CD8-positive, alpha-beta memory T cell (primary cell): ENCODE results near the gene KLF3. TPM values are rescaled to one million over a fixed set of nuclear protein-coding genes. Genes with fewer than 3 reads are reported as not detected.
A peak's percentile ranks its signal among the peaks of the same experiment; 100 is the strongest.

Experiments
- CTCF ChIA-PET: fragments of 350-600 bp; sonication (Branson Sonifier 250); formaldehyde crosslinking; loops from one replicate; lab custom pipeline; 2021; ENCODE audit warnings: antibody characterized with exemption; lab: Charles Lee
- POLR2A ChIA-PET: fragments of 350-600 bp; sonication (Branson Sonifier 250); formaldehyde crosslinking; loops from one replicate; lab custom pipeline; 2021; ENCODE audit warnings: antibody characterized with exemption; lab: Charles Lee
- DNase-seq, 5 donors: peaks; one replicate each; pipeline versions ENCODE4 v3.0.0 to v3.0.0-alpha.2; 2020 to 2022; ENCODE audit warnings: mixed read lengths in 1 of 5
- H3K27ac ChIP-seq: one replicate; pipeline ENCODE4 v1.7.0; 2013; ENCODE audit warnings: low read depth, mild to moderate bottlenecking, low read length, moderate library complexity
- H3K27me3 ChIP-seq: 2 replicates; pipeline ENCODE4 v1.7.0; 2013; ENCODE audit warnings: low read length, mild to moderate bottlenecking; ENCODE audit not compliant: insufficient read depth, poor library complexity, severe bottlenecking
- H3K36me3 ChIP-seq: 2 replicates; pipeline ENCODE4 v1.7.0; 2013; ENCODE audit warnings: mild to moderate bottlenecking, low read length, moderate library complexity; ENCODE audit not compliant: insufficient read depth
- H3K4me1 ChIP-seq: 2 replicates; pipeline ENCODE4 v1.7.0; 2013; ENCODE audit warnings: mild to moderate bottlenecking, low read length, moderate library complexity; ENCODE audit not compliant: insufficient read depth
- H3K4me3 ChIP-seq: 2 replicates; pipeline ENCODE4 v1.7.0; 2013; ENCODE audit warnings: mild to moderate bottlenecking, low read length
- H3K9me3 ChIP-seq: 2 replicates; pipeline ENCODE4 v1.7.0; 2013; ENCODE audit warnings: mild to moderate bottlenecking, low read length
- H3K27ac Mint-ChIP-seq, 8 donors: one replicate each; pipeline ENCODE4 v1.8.0; 2020 to 2021; ENCODE audit warnings: mixed read lengths in 8 of 8, mild to moderate bottlenecking in 6 of 8, inconsistent platforms in 3 of 8, moderate library complexity in 3 of 8
- H3K27me3 Mint-ChIP-seq, 2 donors: one replicate each; pipeline ENCODE4 v1.8.0; 2020 to 2021; ENCODE audit warnings: mixed read lengths in 2 of 2, mild to moderate bottlenecking in 1 of 2, moderate library complexity in 1 of 2
- H3K36me3 Mint-ChIP-seq, 3 donors: one replicate each; pipeline ENCODE4 v1.8.0; 2020 to 2021; ENCODE audit warnings: mixed read lengths in 3 of 3, inconsistent platforms in 1 of 3, mild to moderate bottlenecking in 1 of 3
- H3K4me1 Mint-ChIP-seq, 3 donors: one replicate each; pipeline ENCODE4 v1.8.0; 2020 to 2021; ENCODE audit warnings: mixed read lengths in 3 of 3, inconsistent platforms in 1 of 3, mild to moderate bottlenecking in 1 of 3
- H3K4me3 Mint-ChIP-seq, 7 donors: one replicate each; pipeline ENCODE4 v1.8.0; 2020 to 2021; ENCODE audit warnings: mixed read lengths in 7 of 7, mild to moderate bottlenecking in 6 of 7, moderate library complexity in 4 of 7, inconsistent platforms in 2 of 7
- H3K9me3 Mint-ChIP-seq, 5 donors: one replicate each; pipeline ENCODE4 v1.8.0; 2020 to 2022; ENCODE audit warnings: mixed read lengths in 5 of 5, mild to moderate bottlenecking in 3 of 5, moderate library complexity in 2 of 5, inconsistent platforms in 1 of 5
- polyA plus RNA-seq: library from polyadenylated mRNA; unstranded; fragments of 300-500 nt; fragmentation: Illumina TruSeq; gene quantifications from one replicate; pipeline ENCODE4 v1.2.3, GENCODE V29; 2021
- total RNA-seq, 2 experiments: library from RNA; stranded (reverse); gene quantifications; one replicate each; pipeline ENCODE4 v1.2.3, GENCODE V29; 2021

KLF3 gene
- total and polyA plus RNA-seq, 3 experiments from 2014 or later: 15.2 to 72.9 (median 17.1) TPM

DNA sequence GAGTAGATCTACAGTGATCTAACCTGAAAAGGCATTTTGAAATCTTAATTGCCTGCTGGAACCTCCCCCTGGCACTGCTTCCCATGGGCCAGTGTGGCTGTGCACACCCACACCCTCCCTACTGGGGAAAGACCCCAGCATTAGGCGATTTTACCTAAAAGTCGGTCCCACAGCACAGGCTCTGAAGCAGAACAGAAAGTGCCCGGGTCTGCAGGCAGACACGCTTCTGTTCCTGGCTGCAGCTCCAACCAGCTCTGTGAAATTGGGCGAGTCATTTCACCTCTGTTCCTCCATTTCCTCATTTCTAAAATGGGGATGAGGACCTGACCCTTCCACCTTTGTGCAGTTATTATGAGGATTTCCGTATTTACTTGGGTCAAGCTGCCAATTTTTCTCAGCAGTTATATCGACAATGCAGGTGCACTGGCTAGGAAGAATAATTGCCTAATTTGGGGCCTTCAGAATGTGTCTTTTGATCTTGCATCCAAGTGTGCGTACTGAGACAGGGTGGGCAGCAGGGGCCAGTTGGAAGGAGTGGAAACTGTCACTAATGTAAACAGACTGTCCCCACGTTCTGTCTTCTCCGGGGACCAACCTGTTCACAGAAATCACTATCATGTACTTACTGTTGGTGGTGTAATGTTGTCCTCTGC, 7.1 kb downstream of the KLF3 start:
- peaks cover 92 to 99% (median 99%) of the 10 kb centered on the region in 3 donors for H3K4me1 Mint-ChIP-seq
- Histone ChIP-seq H3K4me1 (peaks cover 92% of the 10 kb centered on the region), H3K27me3 (no peaks in the 10 kb centered on the region), H3K9me3 (no peaks in the 10 kb centered on the region), H3K4me3 (peak overlapping the region; percentile 32), H3K36me3 (no peaks in the 10 kb centered on the region), H3K27ac (peak overlapping the region; percentile 27)
- CTCF ChIA-PET: interaction anchor here (5.9 kb wide), 1 partner anchor 351 kb away, joined by 45 read pairs; no protein-coding TSS in a partner anchor
- peaks cover 0 to 4% of the 10 kb centered on the region in 2 donors for H3K27me3 Mint-ChIP-seq
- peak overlapping the region; percentile 65 to 96 (median 90) for H3K27ac Mint-ChIP-seq
- no peak for DNase-seq
- H3K9me3 Mint-ChIP-seq: no peaks in the 10 kb centered on the region
- H3K4me3 Mint-ChIP-seq: peak overlapping the region; percentile 38 to 81 (median 56)
- POLR2A ChIA-PET: interaction anchor here (0.6 to 1.2 kb wide), 2 partner anchors 16 to 351 kb away, joined by 3 read pairs; no protein-coding TSS in a partner anchor
- H3K36me3 Mint-ChIP-seq: peaks cover 0 to 33% (median 0%) of the 10 kb centered on the region in 3 donors

DNA sequence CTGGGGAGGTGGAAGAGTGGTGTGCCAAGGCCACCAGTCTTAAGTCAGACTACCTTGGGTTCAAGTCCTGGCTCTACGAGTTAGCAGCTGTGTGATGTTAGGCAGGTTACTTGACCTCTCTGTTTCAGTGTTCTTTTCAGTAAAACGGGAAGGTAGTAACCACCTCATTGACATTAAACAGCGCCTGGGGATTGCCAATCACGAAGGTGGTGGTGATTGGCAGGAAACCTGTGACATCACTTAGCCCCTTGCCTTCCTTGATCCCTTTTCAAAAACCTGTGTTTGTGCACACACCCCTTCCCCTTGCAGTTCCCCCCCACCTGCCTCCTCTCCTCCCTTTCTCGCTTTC, 7.6 kb downstream of the KLF3 start:
- peak overlapping the region; percentile 30 for H3K4me3 ChIP-seq
- H3K4me1 ChIP-seq: peaks cover 92% of the 10 kb centered on the region
- H3K27ac ChIP-seq: peak overlapping the region; percentile 46
- ChIA-PET POLR2A (interaction anchor here (1.5 kb wide), 1 partner anchor 352 kb away, joined by 3 read pairs; no protein-coding TSS in a partner anchor), CTCF (interaction anchor here (1.0 to 5.9 kb wide), 4 partner anchors 14 to 492 kb away, joined by 3 to 45 read pairs (median 8); no protein-coding TSS in a partner anchor)
- no peaks in the 10 kb centered on the region for H3K9me3 ChIP-seq
- H3K36me3 ChIP-seq: no peaks in the 10 kb centered on the region
- no peaks in the 10 kb centered on the region for H3K27me3 ChIP-seq
- DNase-seq: peak in 1 of 5 donors; percentile 64
- H3K9me3 Mint-ChIP-seq: no peaks in the 10 kb centered on the region
- peaks cover 0 to 4% of the 10 kb centered on the region in 2 donors for H3K27me3 Mint-ChIP-seq
- peak overlapping the region; percentile 65 to 96 (median 90) for H3K27ac Mint-ChIP-seq
- peak overlapping the region; percentile 38 to 81 (median 56) for H3K4me3 Mint-ChIP-seq
- peaks cover 0 to 29% (median 0%) of the 10 kb centered on the region in 3 donors for H3K36me3 Mint-ChIP-seq
- peaks cover 89 to 99% (median 98%) of the 10 kb centered on the region in 3 donors for H3K4me1 Mint-ChIP-seq

DNA sequence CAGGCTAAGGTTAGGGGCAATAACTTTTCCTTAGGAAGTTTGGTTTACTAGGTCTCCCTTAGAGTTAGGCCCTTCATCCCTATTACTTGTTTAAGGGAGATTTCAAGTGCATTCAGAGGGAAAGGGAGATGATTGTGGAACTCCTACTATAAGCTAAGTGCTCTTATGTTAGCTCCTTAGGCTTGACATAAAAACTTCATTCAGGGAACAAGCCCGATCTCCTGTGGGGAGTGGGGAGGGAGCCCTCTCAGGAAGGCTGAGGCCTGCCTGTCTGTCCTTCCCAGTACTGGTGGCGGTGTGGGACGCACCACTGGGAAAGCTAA, 8.0 kb downstream of the KLF3 start:
- Mint-ChIP-seq H3K27me3 (peaks cover 0 to 4% of the 10 kb centered on the region in 2 donors), H3K4me3 (peak overlapping the region in 6 of 7 donors; percentile 29 to 81 (median 55)), H3K9me3 (no peaks in the 10 kb centered on the region), H3K27ac (peak overlapping the region; percentile 65 to 96 (median 90)), H3K36me3 (peaks cover 0 to 25% (median 0%) of the 10 kb centered on the region in 3 donors), H3K4me1 (peaks cover 86 to 96% (median 95%) of the 10 kb centered on the region in 3 donors)
- Histone ChIP-seq H3K36me3 (no peaks in the 10 kb centered on the region), H3K27me3 (no peaks in the 10 kb centered on the region), H3K4me1 (peaks cover 94% of the 10 kb centered on the region), H3K9me3 (no peaks in the 10 kb centered on the region), H3K27ac (peak overlapping the region; percentile 46), H3K4me3 (no peak overlapping the region)
- no peak for DNase-seq
- ChIA-PET CTCF (interaction anchor here (1.0 to 1.3 kb wide), 3 partner anchors 14 to 492 kb away, joined by 3 to 10 read pairs (median 7); no protein-coding TSS in a partner anchor), POLR2A (interaction anchor here (1.5 kb wide), 1 partner anchor 352 kb away, joined by 3 read pairs; no protein-coding TSS in a partner anchor)

- H3K4me1 ChIP-seq: peaks cover 97% of the 10 kb centered on the region
- peak overlapping the region; percentile 25 for H3K4me3 ChIP-seq
- peak overlapping the region; percentile 38 to 81 (median 59) for H3K4me3 Mint-ChIP-seq
- peaks cover 0 to 4% of the 10 kb centered on the region in 2 donors for H3K27me3 Mint-ChIP-seq
- CTCF ChIA-PET: interaction anchor here (1.0 to 1.3 kb wide), 3 partner anchors 13 to 493 kb away, joined by 3 to 10 read pairs (median 7); no protein-coding TSS in a partner anchor
- peaks cover 0 to 23% (median 3%) of the 10 kb centered on the region in 3 donors for H3K36me3 Mint-ChIP-seq
- H3K27ac Mint-ChIP-seq: peak overlapping the region; percentile 65 to 98 (median 90)
- no peaks in the 10 kb centered on the region for H3K27me3 ChIP-seq
- peak overlapping the region; percentile 46 for H3K27ac ChIP-seq
- H3K4me1 Mint-ChIP-seq: peaks cover 86 to 95% (median 95%) of the 10 kb centered on the region in 3 donors
- H3K36me3 ChIP-seq: no peaks in the 10 kb centered on the region
- H3K9me3 Mint-ChIP-seq: no peaks in the 10 kb centered on the region
- no peak for DNase-seq
- POLR2A ChIA-PET: interaction anchor here (1.5 kb wide), 1 partner anchor 353 kb away, joined by 3 read pairs; no protein-coding TSS in a partner anchor
- H3K9me3 ChIP-seq: no peaks in the 10 kb centered on the region
Observed at GRCh38 chr4:38672397-38673129, 8.6 kb downstream of the KLF3 start.

DNA sequence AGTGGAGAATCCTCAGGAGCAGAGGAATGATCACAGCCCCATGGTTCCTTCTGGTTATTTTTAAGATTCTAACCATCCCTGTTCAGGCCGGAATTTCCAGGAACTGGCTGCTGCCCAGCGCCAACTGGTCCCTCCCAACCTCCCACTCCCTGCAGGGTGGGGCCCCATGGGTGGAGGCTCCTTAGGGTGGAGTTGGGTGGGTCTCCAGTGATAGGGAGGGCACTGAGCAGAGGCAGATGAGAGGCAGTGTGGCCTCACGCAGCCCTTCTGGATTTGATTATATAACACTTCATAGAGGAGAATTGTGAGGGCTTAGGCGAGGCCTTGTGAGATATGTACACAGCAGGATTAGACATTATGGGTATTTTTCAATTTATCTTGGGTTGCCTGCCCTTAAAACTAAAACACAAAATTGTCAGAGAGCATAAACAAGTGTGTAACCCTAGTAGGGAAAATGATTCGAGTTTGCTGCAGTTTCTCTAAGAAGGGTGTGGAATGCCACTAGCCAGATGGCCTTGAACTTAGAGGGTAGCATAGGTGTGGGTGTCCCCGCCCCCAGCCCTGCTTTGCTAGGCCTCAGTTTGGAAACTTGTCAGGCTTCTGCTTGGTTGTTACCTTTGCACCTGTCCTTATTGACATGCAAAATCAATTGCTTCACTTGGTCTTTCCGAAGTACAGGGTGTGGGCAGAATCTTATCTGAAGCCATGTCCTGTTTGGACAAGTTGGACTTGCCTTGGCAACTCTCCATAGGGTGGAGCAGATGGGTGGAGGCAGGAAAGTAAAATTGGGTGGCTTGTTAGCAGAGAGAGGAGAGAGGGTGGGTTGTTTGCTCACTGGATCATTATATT, 9.4 kb downstream of the KLF3 start:
- Histone ChIP-seq H3K36me3 (no peaks in the 10 kb centered on the region), H3K27ac (peak overlapping the region; percentile 29), H3K4me1 (peaks cover 97% of the 10 kb centered on the region), H3K9me3 (no peaks in the 10 kb centered on the region), H3K27me3 (no peaks in the 10 kb centered on the region), H3K4me3 (peak overlapping the region; percentile 25)
- H3K36me3 Mint-ChIP-seq: peaks cover 0 to 28% (median 5%) of the 10 kb centered on the region in 3 donors
- H3K27me3 Mint-ChIP-seq: peaks cover 0 to 4% of the 10 kb centered on the region in 2 donors
- CTCF ChIA-PET: interaction anchor here (1.0 to 6.1 kb wide), 7 partner anchors 14 to 494 kb away, joined by 3 to 100 read pairs (median 10); no protein-coding TSS in a partner anchor
- DNase-seq: peak in 1 of 5 donors; percentile 27
- peaks cover 89 to 96% (median 95%) of the 10 kb centered on the region in 3 donors for H3K4me1 Mint-ChIP-seq
- H3K27ac Mint-ChIP-seq: peak overlapping the region; percentile 65 to 98 (median 90)
- no peaks in the 10 kb centered on the region for H3K9me3 Mint-ChIP-seq
- POLR2A ChIA-PET: interaction anchor here (1.0 to 1.5 kb wide), 2 partner anchors 144 to 354 kb away, joined by 3 read pairs; no protein-coding TSS in a partner anchor
- H3K4me3 Mint-ChIP-seq: peak overlapping the region; percentile 8 to 81 (median 59)

DNA sequence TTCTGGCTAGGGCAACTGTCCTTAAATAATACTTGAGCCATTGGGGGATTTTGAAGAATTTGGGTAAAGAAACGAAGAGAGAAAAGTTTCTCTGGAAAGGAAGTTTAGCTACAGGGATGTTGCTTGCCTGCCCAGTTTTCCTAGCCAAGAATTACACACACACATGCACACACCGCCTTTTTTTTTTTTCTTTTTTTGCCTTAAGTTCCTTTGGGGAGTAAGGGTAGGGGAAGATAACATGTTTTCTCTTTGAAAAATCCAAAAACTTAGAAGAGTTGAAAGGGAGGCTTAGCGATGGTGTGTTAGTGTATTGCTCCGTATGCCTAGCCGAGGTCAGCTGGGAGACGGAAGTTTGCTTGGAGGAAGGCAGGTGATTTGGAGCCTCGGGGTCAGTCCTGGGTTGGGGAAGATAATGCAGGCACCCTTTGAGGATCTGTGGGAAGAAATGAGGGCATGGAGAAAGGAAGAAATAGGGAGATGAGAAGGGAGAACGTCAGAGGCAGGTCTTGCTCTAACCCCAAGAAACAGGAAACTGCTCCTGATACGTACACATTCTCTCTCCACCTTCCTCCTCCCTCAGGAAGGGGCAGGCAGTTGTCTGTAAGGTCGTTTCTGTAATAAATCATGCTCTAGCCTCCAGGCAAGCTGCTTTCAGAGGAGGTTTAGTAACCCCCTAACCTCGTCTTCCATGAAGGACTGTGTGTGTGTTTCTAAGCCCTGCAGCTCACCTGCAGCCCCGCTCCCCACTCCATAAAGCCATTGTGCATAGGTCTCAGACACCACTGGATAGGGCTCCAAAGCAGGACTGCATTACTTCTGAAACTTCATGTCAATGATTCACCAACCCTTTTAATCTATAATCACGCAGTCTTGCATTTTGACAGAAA, 10.5 kb downstream of the KLF3 start:
- H3K27ac Mint-ChIP-seq: peak overlapping the region; percentile 65 to 95 (median 90)
- Histone ChIP-seq H3K27ac (peak overlapping the region; percentile 14), H3K9me3 (no peaks in the 10 kb centered on the region), H3K36me3 (no peaks in the 10 kb centered on the region), H3K4me1 (peaks cover 93% of the 10 kb centered on the region), H3K4me3 (peak overlapping the region; percentile 26), H3K27me3 (no peaks in the 10 kb centered on the region)
- H3K9me3 Mint-ChIP-seq: no peaks in the 10 kb centered on the region
- H3K36me3 Mint-ChIP-seq: peaks cover 0 to 36% (median 10%) of the 10 kb centered on the region in 3 donors
- DNase-seq: peak in 1 of 5 donors; percentile 30
- CTCF ChIA-PET: interaction anchor here (0.6 to 6.1 kb wide), 31 partner anchors 8 to 500 kb away, joined by 3 to 100 read pairs (median 4); no protein-coding TSS in a partner anchor
- peak overlapping the region; percentile 41 to 85 (median 64) for H3K4me3 Mint-ChIP-seq
- peaks cover 0 to 4% of the 10 kb centered on the region in 2 donors for H3K27me3 Mint-ChIP-seq
- POLR2A ChIA-PET: interaction anchor here (0.5 to 1.5 kb wide), 8 partner anchors 8 to 387 kb away, joined by 3 to 7 read pairs (median 3); no protein-coding TSS in a partner anchor
- H3K4me1 Mint-ChIP-seq: peaks cover 90 to 96% (median 96%) of the 10 kb centered on the region in 3 donors
